Gastrocnemius medialis (tissue), 4 donors: Measurements from ENCODE around the gene GSPT1.
"Not testable (repeated sequence)": the region's sequence is repeated elsewhere in the genome, so short reads cannot be mapped to it uniquely, and the experiment has no call there.

Source experiments
- CTCF ChIP-seq, 5 experiments: fragments of 450-650 bp in 3 of 5; fragments of 200-600 bp in 2 of 5; sonication (generic) in 2 of 5; IDR thresholded peaks in 4 of 5; conservative IDR thresholded peaks in 1 of 5; 1 replicate in 4 of 5; 2 replicates in 1 of 5; pipeline ENCODE4 v1.5.1; 2016 to 2019; ENCODE audit warnings: antibody characterized with exemption in 5 of 5, mild to moderate bottlenecking in 3 of 5, moderate library complexity in 3 of 5
- POLR2A ChIP-seq, 2 donors: fragments of 450-650 bp; IDR thresholded peaks; one replicate each; pipeline ENCODE4 v1.6.1; 2017; ENCODE audit warnings: antibody characterized with exemption in 2 of 2, mild to moderate bottlenecking in 2 of 2, moderate library complexity in 2 of 2

- TF ChIP-seq CTCF (IDR thresholded peaks at IDR 0.05 in 4 of 5, conservative IDR thresholded peaks at IDR 0.05 in 1 of 5); POLR2A (IDR thresholded peaks at IDR 0.05): not testable (repeated sequence)
Measured at GRCh38 chr16:11818970-11819369, 96.8 kb downstream of the GSPT1 start.
